ENCODE measurements around the gene NUAK1. TPM values are rescaled to one million over a fixed set of nuclear protein-coding genes. Genes with fewer than 3 reads are reported as not detected.
A peak's percentile ranks its signal among the peaks of the same experiment; 100 is the strongest.

The NUAK1 gene
- 13.1 TPM for polyA plus RNA-seq (2013, experiment 1 of 2)
- 13.4 TPM for polyA plus RNA-seq (2013, experiment 2 of 2)

- peak within 1 kb of the TSS; percentile 84 for H2BK120ac ChIP-seq (ENCODE audit: low read depth, low read length)
- peak within 1 kb of the TSS; percentile 75 for H3K14ac ChIP-seq (ENCODE audit: low read length)
- peak within 1 kb of the TSS; percentile 80 for H2BK12ac ChIP-seq (ENCODE audit: low read length)
- peak within 1 kb of the TSS; percentile 41 for H2BK15ac ChIP-seq (ENCODE audit: low read length)
- H3K18ac ChIP-seq (ENCODE audit: low read length) = peak within 1 kb of the TSS; percentile 100
- peak within 1 kb of the TSS; percentile 89 for H4K91ac ChIP-seq (ENCODE audit: low read depth, low read length, poor library complexity)
- peak within 1 kb of the TSS; percentile 73 for H3K4me2 ChIP-seq (ENCODE audit: insufficient read depth, low read length, poor library complexity, severe bottlenecking)
- peak within 1 kb of the TSS; percentile 82 to 97 for H3K4me3 ChIP-seq (ENCODE audit: low read length in 2 of 2)
- peak within 1 kb of the TSS; percentile 98 for H3K9ac ChIP-seq (ENCODE audit: low read depth, low read length, poor library complexity)
- H3K23ac ChIP-seq (ENCODE audit: low read depth, low read length, poor library complexity) = peak within 1 kb of the TSS; percentile 26
- H2AK5ac ChIP-seq (ENCODE audit: low read depth, low read length) = peak within 1 kb of the TSS; percentile 94
- peak within 1 kb of the TSS; percentile 95 for H3K27ac ChIP-seq (replicated peaks; ENCODE audit: low read length)
- H3K4me1 ChIP-seq (ENCODE audit: control insufficient read depth in 2 of 2, insufficient read depth in 1 of 2, low read depth in 1 of 2, low read length in 2 of 2) = peaks cover 33 to 35% of the 10 kb centered on the region in 2 donors
- peak; percentile 88 for DNase-seq (ENCODE audit: low spot score)
- peaks cover 0 to 23% of the 10 kb centered on the region in 2 donors for H3K36me3 ChIP-seq (replicated peaks in 1 of 2; ENCODE audit: control insufficient read depth in 2 of 2, insufficient read depth in 2 of 2, low read length in 2 of 2)
- WGBS, 2 donors (ENCODE audit: extremely low coverage in 2 of 2, insufficient read length in 2 of 2, insufficient replicate concordance in 1 of 2) = no CpG with 5 or more reads among the region's 106 CpGs
- H4K8ac ChIP-seq (ENCODE audit: low read depth, low read length) = no peak within 1 kb of the TSS
- H3K79me1 ChIP-seq (ENCODE audit: low read depth, low read length) = peaks cover 13% of the 10 kb centered on the region
- peaks cover 0 to 7% of the 10 kb centered on the region in 2 donors for H3K9me3 ChIP-seq (replicated peaks in 1 of 2; ENCODE audit: control insufficient read depth in 2 of 2, insufficient read depth in 1 of 2, low read depth in 1 of 2, low read length in 2 of 2)
- H2AFZ ChIP-seq (ENCODE audit: low read length) = peak within 1 kb of the TSS; percentile 78
- H3K4ac ChIP-seq (ENCODE audit: low read length) = peak within 1 kb of the TSS; percentile 76
- peak within 1 kb of the TSS; percentile 97 for H2BK5ac ChIP-seq (ENCODE audit: low read length)
- no peaks in the 10 kb centered on the region for H3K27me3 ChIP-seq (ENCODE audit: control insufficient read depth in 3 of 3, insufficient read depth in 3 of 3, low read depth in 1 of 3, low read length in 3 of 3)
Observed at GRCh38 chr12:106138633-106139421, at the start of gene NUAK1. NUAK1 (minus strand) TSS chr12:106138954; CDS start chr12:106138653, 301 bp downstream.

DNA sequence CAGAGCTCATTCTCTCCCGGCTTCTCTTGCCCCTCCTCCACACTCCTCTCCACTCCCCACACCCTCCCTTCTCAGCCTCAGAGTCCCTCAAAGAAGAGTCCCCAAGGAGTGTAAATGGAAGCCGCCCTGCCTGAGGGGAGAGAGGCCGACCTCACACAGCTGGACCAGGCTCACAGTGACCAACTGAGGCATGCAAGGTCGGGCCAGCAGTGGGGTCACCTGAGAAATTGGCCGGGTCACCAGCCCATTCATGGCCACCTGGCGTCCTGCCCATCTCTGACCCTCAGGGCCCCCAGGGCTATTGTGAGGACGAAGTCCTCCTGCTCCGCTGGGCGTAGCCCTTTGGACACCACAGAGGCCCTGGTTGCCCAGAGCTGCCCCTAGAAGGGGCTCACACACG, 49.5 kb upstream of the NUAK1 start:
- Histone ChIP-seq H3K36me3 (replicated peaks in 1 of 2; ENCODE audit: control insufficient read depth in 2 of 2, insufficient read depth in 2 of 2, low read length in 2 of 2) (no peaks in the 10 kb centered on the region), H2BK120ac (ENCODE audit: low read depth, low read length) (no peak overlapping the region), H2BK15ac (ENCODE audit: low read length) (no peak overlapping the region), H2BK5ac (ENCODE audit: low read length) (no peak overlapping the region), H3K9me3 (replicated peaks in 1 of 2; ENCODE audit: control insufficient read depth in 2 of 2, insufficient read depth in 1 of 2, low read depth in 1 of 2, low read length in 2 of 2) (no peaks in the 10 kb centered on the region), H3K18ac (ENCODE audit: low read length) (peak overlapping the region; percentile 39), H3K14ac (ENCODE audit: low read length) (no peak overlapping the region), H3K27me3 (ENCODE audit: control insufficient read depth in 3 of 3, insufficient read depth in 3 of 3, low read depth in 1 of 3, low read length in 3 of 3) (no peaks in the 10 kb centered on the region), H3K4me3 (ENCODE audit: low read length in 2 of 2) (no peak overlapping the region), H3K79me1 (ENCODE audit: low read depth, low read length) (no peaks in the 10 kb centered on the region), H4K8ac (ENCODE audit: low read depth, low read length) (no peak overlapping the region), H2AK5ac (ENCODE audit: low read depth, low read length) (no peak overlapping the region), H4K91ac (ENCODE audit: low read depth, low read length, poor library complexity) (no peak overlapping the region), H3K27ac (replicated peaks; ENCODE audit: low read length) (peak overlapping the region; percentile 68), H3K23ac (ENCODE audit: low read depth, low read length, poor library complexity) (no peak overlapping the region), H3K4ac (ENCODE audit: low read length) (no peak overlapping the region), H2AFZ (ENCODE audit: low read length) (no peak overlapping the region), H3K4me2 (ENCODE audit: insufficient read depth, low read length, poor library complexity, severe bottlenecking) (peak overlapping the region; percentile 21), H2BK12ac (ENCODE audit: low read length) (no peak overlapping the region), H3K4me1 (ENCODE audit: control insufficient read depth in 2 of 2, insufficient read depth in 1 of 2, low read depth in 1 of 2, low read length in 2 of 2) (peaks cover 26 to 32% of the 10 kb centered on the region in 2 donors), H3K9ac (ENCODE audit: low read depth, low read length, poor library complexity) (no peak overlapping the region)
- WGBS, 2 donors (ENCODE audit: extremely low coverage in 2 of 2, insufficient read length in 2 of 2, insufficient replicate concordance in 1 of 2) = no CpG with 5 or more reads among the region's 10 CpGs
- DNase-seq (ENCODE audit: low spot score) = peak; percentile 77

GRCh38 chr12:106187842-106188241, 49.1 kb upstream of the NUAK1 start:
- H3K4ac ChIP-seq (ENCODE audit: low read length) = no peak overlapping the region

GRCh38 chr12:106187155-106187789, 48.5 kb upstream of the NUAK1 start:
- Histone ChIP-seq H3K4me2 (ENCODE audit: insufficient read depth, low read length, poor library complexity, severe bottlenecking) (no peak overlapping the region), H2BK15ac (ENCODE audit: low read length) (no peak overlapping the region), H3K4ac (ENCODE audit: low read length) (no peak overlapping the region), H3K27me3 (ENCODE audit: control insufficient read depth in 3 of 3, insufficient read depth in 3 of 3, low read depth in 1 of 3, low read length in 3 of 3) (no peaks in the 10 kb centered on the region), H3K18ac (ENCODE audit: low read length) (peak overlapping the region; percentile 15), H3K4me1 (ENCODE audit: control insufficient read depth in 2 of 2, insufficient read depth in 1 of 2, low read depth in 1 of 2, low read length in 2 of 2) (peaks cover 26 to 32% of the 10 kb centered on the region in 2 donors), H2BK12ac (ENCODE audit: low read length) (no peak overlapping the region), H2BK120ac (ENCODE audit: low read depth, low read length) (no peak overlapping the region), H3K23ac (ENCODE audit: low read depth, low read length, poor library complexity) (no peak overlapping the region), H3K27ac (replicated peaks; ENCODE audit: low read length) (peak overlapping the region; percentile 68), H3K4me3 (ENCODE audit: low read length in 2 of 2) (no peak overlapping the region), H3K79me1 (ENCODE audit: low read depth, low read length) (no peaks in the 10 kb centered on the region), H4K91ac (ENCODE audit: low read depth, low read length, poor library complexity) (no peak overlapping the region), H2AK5ac (ENCODE audit: low read depth, low read length) (no peak overlapping the region), H3K14ac (ENCODE audit: low read length) (no peak overlapping the region), H3K9ac (ENCODE audit: low read depth, low read length, poor library complexity) (no peak overlapping the region), H4K8ac (ENCODE audit: low read depth, low read length) (no peak overlapping the region), H2BK5ac (ENCODE audit: low read length) (no peak overlapping the region), H3K9me3 (replicated peaks in 1 of 2; ENCODE audit: control insufficient read depth in 2 of 2, insufficient read depth in 1 of 2, low read depth in 1 of 2, low read length in 2 of 2) (no peaks in the 10 kb centered on the region), H3K36me3 (replicated peaks in 1 of 2; ENCODE audit: control insufficient read depth in 2 of 2, insufficient read depth in 2 of 2, low read length in 2 of 2) (no peaks in the 10 kb centered on the region), H2AFZ (ENCODE audit: low read length) (peak overlapping the region; percentile 52)
- WGBS, 2 donors (ENCODE audit: extremely low coverage in 2 of 2, insufficient read length in 2 of 2, insufficient replicate concordance in 1 of 2) = no CpG with 5 or more reads among the region's 6 CpGs
- peak; percentile 21 for DNase-seq (ENCODE audit: low spot score)

More at GRCh38 chr12:106187842-106188241, 49.1 kb upstream of the NUAK1 start:
- Histone ChIP-seq H2BK12ac (ENCODE audit: low read length) (no peak overlapping the region), H4K8ac (ENCODE audit: low read depth, low read length) (no peak overlapping the region), H3K79me1 (ENCODE audit: low read depth, low read length) (no peaks in the 10 kb centered on the region), H2AFZ (ENCODE audit: low read length) (no peak overlapping the region), H3K23ac (ENCODE audit: low read depth, low read length, poor library complexity) (no peak overlapping the region), H2AK5ac (ENCODE audit: low read depth, low read length) (no peak overlapping the region), H3K36me3 (replicated peaks in 1 of 2; ENCODE audit: control insufficient read depth in 2 of 2, insufficient read depth in 2 of 2, low read length in 2 of 2) (no peaks in the 10 kb centered on the region), H3K9me3 (replicated peaks in 1 of 2; ENCODE audit: control insufficient read depth in 2 of 2, insufficient read depth in 1 of 2, low read depth in 1 of 2, low read length in 2 of 2) (no peaks in the 10 kb centered on the region), H3K14ac (ENCODE audit: low read length) (no peak overlapping the region), H3K4me3 (ENCODE audit: low read length in 2 of 2) (no peak overlapping the region), H2BK5ac (ENCODE audit: low read length) (no peak overlapping the region), H3K9ac (ENCODE audit: low read depth, low read length, poor library complexity) (no peak overlapping the region), H3K27ac (replicated peaks; ENCODE audit: low read length) (peak overlapping the region; percentile 68), H3K18ac (ENCODE audit: low read length) (no peak overlapping the region), H2BK120ac (ENCODE audit: low read depth, low read length) (no peak overlapping the region), H3K4me1 (ENCODE audit: control insufficient read depth in 2 of 2, insufficient read depth in 1 of 2, low read depth in 1 of 2, low read length in 2 of 2) (peaks cover 26 to 32% of the 10 kb centered on the region in 2 donors), H3K27me3 (ENCODE audit: control insufficient read depth in 3 of 3, insufficient read depth in 3 of 3, low read depth in 1 of 3, low read length in 3 of 3) (no peaks in the 10 kb centered on the region), H4K91ac (ENCODE audit: low read depth, low read length, poor library complexity) (no peak overlapping the region), H2BK15ac (ENCODE audit: low read length) (no peak overlapping the region), H3K4me2 (ENCODE audit: insufficient read depth, low read length, poor library complexity, severe bottlenecking) (peak overlapping the region; percentile 21)
- WGBS, 2 donors (ENCODE audit: extremely low coverage in 2 of 2, insufficient read length in 2 of 2, insufficient replicate concordance in 1 of 2) = no CpG with 5 or more reads among the region's 1 CpG
- DNase-seq (ENCODE audit: low spot score) = no peak

Measured in neuronal stem cell (in vitro differentiated cells).